CD4-positive, CD25-positive, alpha-beta regulatory T cell (primary cell): ENCODE data around the gene TNPO1. TPM values are rescaled to one million over a fixed set of nuclear protein-coding genes. Genes with fewer than 3 reads are reported as not detected.

Source experiments
- polyA plus RNA-seq, 4 donors: library from polyadenylated mRNA; unstranded; fragments of 300-500 nt; fragmentation: Illumina TruSeq; gene quantifications; one replicate each; pipeline ENCODE4 v1.2.3, GENCODE V29; 2021
- total RNA-seq: library from RNA; stranded (reverse); gene quantifications from one replicate; pipeline ENCODE4 v1.2.3, GENCODE V29; 2022

The TNPO1 gene
- total and polyA plus RNA-seq, 5 donors from 2014 or later = 38.5 to 71.0 (median 44.7) TPM

Other genes with a start within 250 kb of the TNPO1 start
- gene FCHO2, start 139.4 kb downstream of the TNPO1 start, total RNA-seq = 2.2 TPM
- under 1 TPM; 0.52 to 0.93 (median 0.80) TPM for gene FCHO2, start 139.4 kb downstream of the TNPO1 start, polyA plus RNA-seq